Measurements from ENCODE around the gene RAPGEF4.

- no peak for TF ChIP-seq CTCF (IDR thresholded peaks at IDR 0.05; ENCODE audit: borderline replicate concordance, extremely low read depth, low read length, poor library complexity, severe bottlenecking)
- no peak for TF ChIP-seq EZH2 (IDR thresholded peaks at IDR 0.05; ENCODE audit: borderline replicate concordance, low read depth, low read length, severe bottlenecking)
Measured at GRCh38 chr2:173059292-173059691, 323.6 kb downstream of the RAPGEF4 start.

Measured in DND-41 (cell line).